Measurements from ENCODE around the gene XKR3.
"Not testable (repeated sequence)": the region's sequence is repeated elsewhere in the genome, so short reads cannot be mapped to it uniquely, and the experiment has no call there.

XKR3 gene

DNA sequence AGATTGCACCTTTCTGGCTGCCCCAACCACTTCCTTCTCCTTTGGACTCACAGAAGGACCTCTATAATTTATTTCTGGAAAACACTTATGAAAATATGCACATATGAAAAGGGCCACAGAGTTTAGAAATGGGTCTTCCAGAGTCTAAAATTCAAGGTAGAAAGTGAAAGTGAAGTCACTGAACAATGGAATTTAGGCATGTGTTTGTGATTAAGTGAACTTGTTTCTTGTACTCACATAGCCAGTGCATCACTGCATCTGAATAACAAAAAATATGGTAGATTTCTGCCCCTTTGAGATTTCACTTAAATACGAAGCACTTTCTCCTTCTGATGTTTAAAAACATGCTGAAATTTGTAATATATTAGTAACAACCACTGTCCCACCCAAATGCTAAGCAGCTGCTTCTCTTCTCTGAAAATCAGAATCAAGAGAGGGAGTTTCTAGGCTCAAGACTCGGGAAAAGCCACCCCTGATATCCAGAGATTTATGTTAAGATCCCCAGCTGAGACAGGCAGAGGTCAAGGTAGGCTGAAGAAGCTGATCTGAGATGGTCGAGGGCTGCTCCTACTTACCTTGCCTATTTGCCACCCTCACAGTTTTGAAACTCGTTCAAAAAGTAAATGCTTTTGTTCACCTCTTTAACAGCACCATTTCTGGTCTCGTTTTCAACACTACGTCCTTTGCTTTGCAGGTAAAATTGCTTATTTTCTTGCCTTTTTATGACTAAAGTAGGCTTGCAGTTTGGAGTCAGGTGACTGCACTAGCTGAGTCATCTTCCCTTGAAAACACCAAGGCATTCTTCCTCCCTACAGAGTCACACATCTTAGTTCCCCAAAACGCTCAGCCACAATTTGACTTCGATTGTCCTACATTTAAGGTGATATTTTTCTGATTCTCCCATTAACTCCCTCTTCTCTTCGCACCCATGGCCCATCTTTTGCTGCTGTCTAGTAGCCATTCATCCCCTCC lies at the start of gene XKR3:
XKR3 (minus strand) TSS at position 696 of the 972 bp plus-strand sequence. CDS start 17,338 bp downstream, outside the sequence.
- no peak for DNase-seq

GRCh38 chr22:16869640-16870039 lies 44.4 kb upstream of the XKR3 start:
- DNase-seq: not testable (repeated sequence)

GRCh38 chr22:16866167-16866566 lies 41.0 kb upstream of the XKR3 start:
- DNase-seq: no peak

DNA sequence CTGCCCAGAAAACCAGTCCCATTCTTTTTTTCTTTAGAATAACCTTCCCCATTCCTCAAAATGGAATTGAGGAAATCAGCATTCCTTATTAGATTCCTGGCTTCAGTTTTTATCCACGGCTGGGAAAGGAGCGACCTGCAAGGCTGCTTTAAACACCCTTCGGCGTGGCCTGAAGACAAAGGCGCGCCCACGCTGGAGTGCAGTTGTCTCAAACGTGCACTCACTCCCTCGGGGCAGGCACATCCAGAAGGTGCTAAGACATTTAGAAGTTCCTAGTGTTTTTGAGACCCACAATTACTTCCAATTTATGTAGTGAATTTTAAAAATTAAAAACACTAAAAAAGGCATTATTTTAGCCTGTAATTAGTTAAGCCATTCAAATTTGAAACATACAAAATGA lies 31.6 kb upstream of the XKR3 start:
- not testable (repeated sequence) for DNase-seq

- no peak for DNase-seq
Observed at GRCh38 chr22:16854631-16855030, 29.4 kb upstream of the XKR3 start.

DNA sequence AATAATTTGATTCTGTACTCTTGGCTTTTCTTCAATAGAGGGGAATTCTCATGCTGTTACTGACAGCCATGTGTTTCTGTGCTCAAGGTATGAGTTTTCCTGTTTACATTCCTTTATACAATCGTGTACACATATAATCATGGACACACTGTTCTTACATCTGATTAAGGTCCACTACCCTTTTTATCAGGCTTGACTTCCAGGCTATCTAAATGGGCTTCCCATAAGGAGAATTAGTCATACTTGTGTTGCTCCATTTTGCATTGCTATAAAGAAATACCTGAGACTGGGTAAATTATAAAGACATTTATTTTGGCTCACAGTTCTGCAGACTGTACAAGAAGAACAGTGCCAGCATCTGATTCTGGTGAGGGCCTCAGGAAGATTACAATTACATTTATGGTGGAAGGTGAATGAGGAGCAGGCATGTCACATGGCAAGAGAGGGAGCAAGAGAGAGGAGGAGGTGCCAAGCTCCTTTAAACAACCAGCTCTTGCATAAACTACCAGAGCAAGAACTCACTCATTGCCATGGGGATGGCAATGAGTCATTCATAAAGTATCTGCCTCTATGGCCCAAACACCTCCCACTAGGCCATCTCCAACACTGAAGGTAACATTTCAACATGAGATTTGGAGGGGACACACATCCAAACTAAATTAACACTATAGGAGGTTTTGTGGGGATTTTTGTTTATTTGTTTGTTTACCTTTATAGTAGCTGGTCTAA lies 26.2 kb upstream of the XKR3 start:
- not testable (repeated sequence) for DNase-seq

GRCh38 chr22:16847271-16847670 lies 22.1 kb upstream of the XKR3 start:
- no peak for DNase-seq

GRCh38 chr22:16845881-16846280 lies 20.7 kb upstream of the XKR3 start:
- DNase-seq: no peak

DNA sequence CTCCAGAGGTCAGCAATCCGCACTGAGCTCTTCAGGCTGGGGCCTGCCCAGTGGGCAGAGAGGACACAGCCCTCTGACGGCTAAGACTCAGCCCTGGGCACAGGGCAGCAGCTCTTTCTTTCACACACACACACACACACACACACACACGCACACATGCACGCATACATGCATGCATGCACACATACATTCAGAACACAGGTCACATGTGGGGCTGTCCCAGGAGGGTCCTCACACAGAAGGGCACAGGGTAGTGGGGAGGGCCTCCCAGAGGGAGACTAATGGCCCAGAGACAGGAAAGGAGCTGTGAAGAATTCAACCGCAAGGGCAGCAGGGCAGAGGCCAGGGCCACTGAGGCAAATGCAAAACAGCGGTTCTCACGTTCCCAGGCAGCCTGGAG lies 20.3 kb upstream of the XKR3 start:
- no peak for DNase-seq

GRCh38 chr22:16844529-16844928 lies 19.3 kb upstream of the XKR3 start:
- DNase-seq: no peak

GRCh38 chr22:16838073-16838472 lies 12.9 kb upstream of the XKR3 start:
- DNase-seq: no peak

GRCh38 chr22:16834971-16835370 lies 9.8 kb upstream of the XKR3 start:
- DNase-seq: no peak

DNA sequence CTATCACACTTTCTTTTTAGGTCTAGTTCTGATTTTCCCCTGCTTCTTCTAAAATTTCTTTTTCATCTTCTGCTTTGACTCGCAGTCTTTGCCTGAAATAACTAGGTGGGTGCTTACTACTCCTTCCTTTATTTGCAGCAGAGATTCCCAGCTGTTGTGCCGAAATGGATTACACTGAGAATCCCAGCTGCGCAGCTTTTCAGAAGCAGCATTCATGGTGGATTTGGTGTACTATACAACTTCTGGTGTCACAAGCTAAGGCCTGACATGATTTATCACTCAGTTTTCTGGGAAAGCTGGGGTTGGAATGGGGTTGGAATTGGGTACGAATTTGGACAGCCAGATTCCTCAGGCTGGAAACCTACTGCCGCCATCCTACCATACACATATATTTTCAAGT lies 6.0 kb upstream of the XKR3 start:
- DNase-seq: no peak

DNA sequence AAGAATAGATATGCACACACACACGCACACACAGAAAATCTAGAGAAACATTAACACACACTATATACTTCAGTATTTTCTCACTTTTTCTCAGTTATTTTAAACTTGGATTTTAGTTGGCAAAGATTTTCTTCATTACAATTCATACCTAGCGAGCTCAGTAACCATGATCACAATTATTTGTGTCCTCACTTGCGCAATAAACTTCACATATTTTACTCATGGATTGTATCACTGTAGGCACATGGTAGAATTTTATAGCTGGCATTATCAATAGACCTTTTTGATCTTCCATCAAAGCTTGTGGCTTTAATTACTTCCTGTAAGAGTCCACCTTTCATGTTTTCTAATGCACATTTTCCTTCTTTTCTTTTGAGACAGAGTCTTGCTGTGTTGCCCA lies 4.8 kb upstream of the XKR3 start:
- DNase-seq: no peak

- no peak for DNase-seq
Observed at GRCh38 chr22:16828876-16829275, 3.7 kb upstream of the XKR3 start.

DNA sequence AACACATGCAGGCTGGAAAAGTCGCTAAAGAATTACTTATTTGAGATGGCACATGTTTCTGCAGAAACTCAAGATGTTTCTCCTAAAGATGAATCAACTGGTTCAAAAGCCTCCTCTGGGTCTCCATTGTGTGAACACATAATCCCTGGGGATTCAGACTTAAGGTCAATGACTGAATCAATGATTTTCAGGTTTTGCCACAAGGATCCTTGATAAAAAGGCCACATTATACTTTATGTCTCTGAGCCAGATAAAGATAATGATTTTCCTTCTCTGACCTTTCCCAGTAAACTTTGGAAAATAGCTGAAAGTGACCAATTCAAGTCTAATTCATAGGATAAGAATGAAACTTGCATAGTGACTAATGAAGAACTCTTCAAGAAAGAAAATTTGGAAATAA lies 2.3 kb upstream of the XKR3 start:
- no peak for DNase-seq

DNA sequence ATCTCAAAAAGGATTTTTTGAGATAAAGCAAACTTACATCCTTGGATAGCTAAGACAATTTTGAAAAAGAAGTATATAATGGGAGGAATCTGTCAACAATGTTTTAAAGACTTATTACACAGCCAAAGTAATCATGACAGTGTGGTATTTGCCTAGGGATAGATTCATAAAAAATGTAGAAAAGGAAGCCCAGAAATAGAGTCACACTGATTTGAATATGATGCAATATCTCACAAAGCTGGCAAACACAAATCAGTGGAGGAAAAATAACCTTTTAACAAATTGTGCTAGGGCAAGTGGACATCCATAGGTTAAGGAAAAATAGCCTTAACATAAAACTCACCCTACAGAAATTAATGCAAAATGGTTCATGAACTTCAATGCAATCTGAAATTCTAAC lies 6.0 kb downstream of the XKR3 start:
- DNase-seq: no peak

- no peak for DNase-seq
Observed at GRCh38 chr22:16818538-16818937, 6.7 kb downstream of the XKR3 start.

DNA sequence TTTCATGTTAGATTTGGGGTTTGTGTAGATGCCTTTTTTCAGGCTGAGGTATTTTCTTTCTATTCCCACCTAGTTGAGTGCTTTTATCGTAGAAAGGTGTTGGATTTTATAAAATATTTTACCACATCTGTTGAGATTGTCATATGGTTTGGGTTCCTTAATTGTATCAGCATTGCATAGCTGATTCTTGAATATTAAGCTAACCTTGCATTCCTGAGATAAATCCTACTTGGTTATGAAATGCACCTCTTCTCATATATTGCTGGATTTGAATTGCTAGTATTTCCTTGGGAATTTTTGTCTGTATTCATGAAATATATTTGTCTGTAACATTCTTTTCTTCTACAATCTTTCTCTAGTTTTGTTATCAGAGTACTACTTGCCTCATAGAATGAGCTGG lies 10.1 kb downstream of the XKR3 start:
- no peak for DNase-seq

DNA sequence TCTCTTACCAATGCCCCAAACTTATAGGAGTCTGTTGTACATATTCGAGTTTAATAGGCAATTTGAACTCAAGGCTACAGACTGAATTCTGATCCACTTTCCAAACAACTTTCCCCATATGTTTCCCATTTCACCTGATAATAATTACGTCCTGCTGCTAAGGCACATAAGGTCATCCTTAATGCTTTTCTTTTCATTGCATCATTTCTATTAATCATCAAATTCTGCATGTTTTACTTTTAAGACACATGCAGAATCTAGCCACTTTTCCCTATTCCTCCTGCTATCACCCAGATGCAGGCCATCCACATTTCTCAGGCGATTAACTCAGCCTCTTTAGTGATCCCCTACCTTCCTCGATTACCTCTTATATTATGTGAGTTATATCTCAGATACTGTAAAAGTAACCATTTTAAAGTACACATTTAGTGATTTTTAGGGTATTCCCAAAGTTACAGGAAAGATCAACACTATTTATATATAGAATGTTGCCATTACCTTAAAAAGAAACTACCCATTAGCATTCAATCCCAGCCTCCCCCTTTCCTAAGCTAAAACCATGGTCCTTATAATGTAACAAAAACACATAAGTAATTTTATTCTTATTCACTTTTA lies 14.9 kb downstream of the XKR3 start:
- no peak for DNase-seq

- DNase-seq: no peak
Observed at GRCh38 chr22:16808744-16809143, 16.5 kb downstream of the XKR3 start.

DNA sequence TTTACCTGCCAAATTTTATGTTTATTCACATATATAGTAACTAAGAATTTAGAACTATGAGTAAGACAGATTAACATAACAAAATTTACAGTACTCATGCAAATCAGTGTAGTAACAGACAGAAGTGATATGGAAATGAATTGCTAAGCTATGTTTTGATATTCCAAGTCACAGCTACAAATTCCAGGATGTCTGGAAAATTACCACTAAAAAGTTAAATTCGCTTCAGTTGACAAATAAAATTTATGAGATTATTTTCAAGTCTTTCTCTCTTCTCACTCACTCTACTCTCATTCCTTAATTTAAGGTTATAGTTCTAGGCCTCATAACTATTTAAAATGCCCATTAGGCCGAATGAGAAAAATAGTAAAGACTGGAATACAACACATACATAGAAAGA lies 18.1 kb downstream of the XKR3 start:
- DNase-seq: no peak

DNA sequence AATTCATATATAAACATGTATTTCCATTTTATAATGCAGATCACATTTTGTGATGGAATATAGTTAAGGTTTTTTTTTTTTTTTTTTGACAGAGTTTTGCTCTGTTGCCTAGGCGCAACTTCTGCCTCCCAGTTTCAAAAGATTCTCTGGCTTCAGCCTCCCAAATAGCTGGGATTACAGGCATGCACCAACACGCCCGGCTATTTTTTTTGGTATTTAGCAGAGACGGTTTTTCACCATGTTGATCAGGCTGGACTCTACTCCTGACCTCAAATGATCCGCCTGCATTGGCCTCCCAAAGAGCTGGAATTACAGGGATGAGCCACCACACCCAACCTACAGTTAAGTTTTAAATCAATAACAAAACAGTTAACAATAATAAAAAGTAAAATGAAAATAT lies 18.8 kb downstream of the XKR3 start:
- no peak for DNase-seq

GRCh38 chr22:16804882-16805281 lies 20.3 kb downstream of the XKR3 start:
- DNase-seq: no peak
